WTC11 (cell line): ENCODE results near the gene STAM.

Experiments
- CREM ChIP-seq: sonication (generic); formaldehyde crosslinking; IDR thresholded peaks from 2 replicates; pipeline ENCODE4 v1.8.1; 2022; ENCODE audit warnings: mild to moderate bottlenecking, missing genetic modification reagents, moderate library complexity
- CTCF ChIP-seq: fragments of 200-600 bp; IDR thresholded peaks from 2 replicates; pipeline ENCODE4 v1.8.0; 2022; ENCODE audit warnings: antibody characterized with exemption
- FOXP1 ChIP-seq: sonication (generic); formaldehyde crosslinking; IDR thresholded peaks from 2 replicates; pipeline ENCODE4 v1.8.0; 2022; ENCODE audit warnings: missing genetic modification reagents, mild to moderate bottlenecking, moderate library complexity, borderline replicate concordance
- JUN ChIP-seq: sonication (generic); formaldehyde crosslinking; IDR thresholded peaks from 2 replicates; pipeline ENCODE4 v1.8.0; 2023; ENCODE audit warnings: mild to moderate bottlenecking, missing genetic modification reagents
- PREB ChIP-seq: sonication (generic); formaldehyde crosslinking; IDR thresholded peaks from 2 replicates; pipeline ENCODE4 v1.8.1; 2022; ENCODE audit warnings: mild to moderate bottlenecking, missing genetic modification reagents, moderate library complexity, borderline replicate concordance
- TP53 ChIP-seq: sonication (generic); formaldehyde crosslinking; IDR thresholded peaks from 2 replicates; pipeline ENCODE4 v1.8.1; 2023; ENCODE audit warnings: mild to moderate bottlenecking, missing genetic modification reagents
- ZBTB21 ChIP-seq: sonication (generic); formaldehyde crosslinking; IDR thresholded peaks from 2 replicates; pipeline ENCODE4 v1.8.1; 2023; ENCODE audit warnings: mild to moderate bottlenecking, missing genetic modification reagents, borderline replicate concordance
- ZBTB43 ChIP-seq: sonication (generic); formaldehyde crosslinking; IDR thresholded peaks from 2 replicates; pipeline ENCODE4 v1.8.1; 2023; ENCODE audit warnings: mild to moderate bottlenecking, missing genetic modification reagents
- ZNF281 ChIP-seq: sonication (generic); formaldehyde crosslinking; IDR thresholded peaks from 2 replicates; pipeline ENCODE4 v1.8.0; 2023; ENCODE audit warnings: mild to moderate bottlenecking, missing genetic modification reagents

- no peak for TF ChIP-seq FOXP1
- TF ChIP-seq CTCF, result no peak
- no peak for TF ChIP-seq PREB (CRISPR knock-in tag)
- no peak for TF ChIP-seq ZBTB21 (CRISPR knock-in tag)
- TF ChIP-seq JUN (CRISPR knock-in tag), result no peak
- TF ChIP-seq TP53 (CRISPR knock-in tag), result no peak
- TF ChIP-seq ZBTB43 (CRISPR knock-in tag), result no peak
- no peak for TF ChIP-seq CREM
- no peak for TF ChIP-seq ZNF281 (CRISPR knock-in tag)
These were observed 37.4 kb upstream of the STAM start for GRCh38 chr10:17606547-17607040.
